HepG2 (cell line): ENCODE measurements around the gene ZBTB20. TPM values are rescaled to one million over a fixed set of nuclear protein-coding genes. Genes with fewer than 3 reads are reported as not detected.

Experiments
- ATAC-seq: fragments of 200-7000 bp; cut with Tn5 transposase; 3 replicates; pipeline ENCODE4 v1.9.1; 2020; ENCODE audit warnings: mild to moderate bottlenecking, moderate library complexity
- BruUV-seq: library from RNA; stranded (reverse); fragments of 400-500 nt; replicated peaks from 2 replicates; lab custom pipeline; 2021; lab: Mats Ljungman, UMichigan
- CTCF ChIA-PET: fragments of 300-600 bp; formaldehyde crosslinking; extraction: SDS; loops from one replicate; lab custom pipeline; 2021; ENCODE audit warnings: low total read pairs, inconsistent platforms, low intra/inter-chr PET ratio; lab: Yijun Ruan, JAX
- POLR2A ChIA-PET: fragments of 350-600 bp; sonication (Branson Sonifier 250); formaldehyde crosslinking; loops from one replicate; lab custom pipeline; 2020; ENCODE audit warnings: antibody characterized with exemption, inconsistent platforms; lab: Yijun Ruan, JAX
- DNase-seq: peaks from one replicate; pipeline ENCODE4 v3.0.0-alpha.2; 2015; ENCODE audit warnings: low spot score
- FAIRE-seq: peaks from 3 replicates; lab custom pipeline; 2011; peaks lifted over from hg19 to GRCh38; lab: Jason Lieb, UNC
- H2AFZ ChIP-seq: one replicate; pipeline ENCODE4 v1.6.1; 2011; ENCODE audit warnings: low read length, inconsistent platforms
- H3K27ac ChIP-seq: fragments of 300-600 bp; 3 replicates; pipeline ENCODE4 v1.8.0; 2011; ENCODE audit warnings: mixed run types, mild to moderate bottlenecking, mixed read lengths, low read length, inconsistent platforms; ENCODE audit not compliant: insufficient read depth; ENCODE audit errors: extremely low read length
- H3K27me3 ChIP-seq, 2 experiments: fragments of 200-600 bp in 1 of 2; 2 replicates in 1 of 2; 3 replicates in 1 of 2; pipeline versions ENCODE4 v1.6.0 to v1.8.0; 2011; ENCODE audit warnings: low read length in 2 of 2, mild to moderate bottlenecking in 2 of 2, moderate library complexity in 2 of 2, inconsistent platforms in 1 of 2; ENCODE audit not compliant: insufficient read depth in 2 of 2, control insufficient read depth in 1 of 2
- H3K36me3 ChIP-seq, 2 experiments: fragments of 200-600 bp in 1 of 2; replicated peaks in 1 of 2; 2 replicates in 1 of 2; 3 replicates in 1 of 2; pipeline versions ENCODE4 v1.5.1 to v1.8.0; 2011; ENCODE audit warnings: low read length in 2 of 2, inconsistent platforms in 1 of 2; ENCODE audit not compliant: insufficient read depth in 2 of 2, control insufficient read depth in 1 of 2
- H3K4me1 ChIP-seq: 2 replicates; pipeline ENCODE4 v1.5.1; 2012; ENCODE audit warnings: low read length, inconsistent platforms; ENCODE audit not compliant: insufficient read depth
- H3K4me2 ChIP-seq: 2 replicates; pipeline ENCODE4 v1.6.0; 2011; ENCODE audit warnings: low read depth, low read length, inconsistent platforms
- H3K4me3 ChIP-seq, 3 experiments: fragments of 200-600 bp in 1 of 3; sonication (generic), shearing (Covaris generic) in 1 of 3; replicated peaks in 1 of 3; 2 replicates each; pipeline ENCODE4 v1.5.1; 2011 to 2016; ENCODE audit warnings: low read length in 3 of 3, inconsistent platforms in 2 of 3, low read depth in 2 of 3, mild to moderate bottlenecking in 2 of 3, control low read depth in 1 of 3, mixed read lengths in 1 of 3; ENCODE audit not compliant: insufficient read depth in 1 of 3
- H3K79me2 ChIP-seq: one replicate; pipeline ENCODE4 v1.6.1; 2011; ENCODE audit warnings: low read length, inconsistent platforms; ENCODE audit not compliant: insufficient read depth
- H3K9ac ChIP-seq: 2 replicates; pipeline ENCODE4 v1.6.0; 2011; ENCODE audit warnings: mild to moderate bottlenecking, low read depth, low read length, inconsistent platforms; ENCODE audit not compliant: insufficient read depth
- H3K9me3 ChIP-seq: 2 replicates; pipeline ENCODE4 v1.5.1; 2012; ENCODE audit warnings: mild to moderate bottlenecking, low read length
- H4K20me1 ChIP-seq: 2 replicates; pipeline ENCODE4 v1.6.0; 2011; ENCODE audit warnings: inconsistent platforms, mild to moderate bottlenecking, low read length, moderate library complexity; ENCODE audit not compliant: insufficient read depth
- ATF6 ChIP-seq: sonication (generic); formaldehyde crosslinking; conservative IDR thresholded peaks from 2 replicates; pipeline ENCODE4 v1.4.0; 2020; ENCODE audit warnings: missing genetic modification reagents
- CBFB ChIP-seq: sonication (generic); formaldehyde crosslinking; IDR thresholded peaks from 2 replicates; pipeline ENCODE4 v1.4.0; 2020; ENCODE audit warnings: missing genetic modification reagents
- GTF2F1 ChIP-seq: fragments of 150-350 bp; IDR thresholded peaks from 2 replicates; pipeline ENCODE4 v1.6.1; 2014; ENCODE audit warnings: low read length
- MBD4 ChIP-seq: IDR thresholded peaks from 2 replicates; pipeline ENCODE4 v1.6.1; 2012; ENCODE audit warnings: low read length, inconsistent platforms, borderline replicate concordance
- NFIB ChIP-seq: sonication (generic); formaldehyde crosslinking; IDR thresholded peaks from 2 replicates; pipeline ENCODE4 v1.9.0; 2021; ENCODE audit warnings: missing genetic modification reagents, mild to moderate bottlenecking, borderline replicate concordance
- PLSCR1 ChIP-seq: sonication (generic); formaldehyde crosslinking; IDR thresholded peaks from 2 replicates; pipeline ENCODE4 v1.5.0; 2020; ENCODE audit warnings: missing genetic modification reagents, mild to moderate bottlenecking, borderline replicate concordance
- SAFB2 ChIP-seq: sonication (generic); formaldehyde crosslinking; IDR thresholded peaks from 2 replicates; pipeline ENCODE4 v1.5.1; 2020; ENCODE audit warnings: missing genetic modification reagents, low read depth, mild to moderate bottlenecking, borderline replicate concordance
- SOX13 ChIP-seq, 3 experiments: fragments of 450-650 bp in 1 of 3; sonication (generic) in 1 of 3; formaldehyde crosslinking in 1 of 3; IDR thresholded peaks in 2 of 3; conservative IDR thresholded peaks in 1 of 3; 2 replicates each; pipeline versions ENCODE4 v1.5.0 to v1.6.1; 2016 to 2020; ENCODE audit warnings: antibody characterized with exemption in 1 of 3, mild to moderate bottlenecking in 1 of 3, missing compliant biosample characterization in 1 of 3, missing genetic modification reagents in 1 of 3, moderate library complexity in 1 of 3
- SOX5 ChIP-seq: IDR thresholded peaks from 2 replicates; pipeline ENCODE4 v1.6.1; 2016; ENCODE audit warnings: borderline replicate concordance
- SP1 ChIP-seq, 2 experiments: fragments of 450-650 bp in 1 of 2; sonication (generic) in 1 of 2; formaldehyde crosslinking in 1 of 2; IDR thresholded peaks; 2 replicates each; pipeline versions ENCODE4 v1.4.0 to v1.6.1; 2016 to 2020; ENCODE audit warnings: missing genetic modification reagents in 1 of 2
- TEF ChIP-seq: sonication (generic); formaldehyde crosslinking; IDR thresholded peaks from 2 replicates; pipeline ENCODE4 v1.5.0; 2020; ENCODE audit warnings: missing genetic modification reagents
- YEATS4 ChIP-seq: sonication (generic); formaldehyde crosslinking; IDR thresholded peaks from 2 replicates; pipeline ENCODE4 v1.4.0; 2020; ENCODE audit warnings: missing genetic modification reagents, borderline replicate concordance
- ZBTB2 ChIP-seq: sonication (generic); formaldehyde crosslinking; IDR thresholded peaks from 2 replicates; pipeline ENCODE4 v1.8.0; 2022; ENCODE audit warnings: low read depth, missing genetic modification reagents
- ZNF589 ChIP-seq: sonication (generic); formaldehyde crosslinking; conservative IDR thresholded peaks from 2 replicates; pipeline ENCODE4 v1.8.0; 2022; ENCODE audit warnings: mild to moderate bottlenecking, moderate library complexity, missing genetic modification reagents
- ZNF768 ChIP-seq: sonication (generic); formaldehyde crosslinking; IDR thresholded peaks from 2 replicates; pipeline ENCODE4 v1.4.0; 2020; ENCODE audit warnings: missing genetic modification reagents
- WGBS: methylation state at CpG from one replicate; pipeline ENCODE4 v1.1.6; 2017; ENCODE audit warnings: low lambda C conversion rate; 5-methylcytosine and 5-hydroxymethylcytosine counted together
- in situ Hi-C: cut with HindIII; loops from 2 replicates; pipeline ENCODE4 v1.10.0; 2017; ENCODE audit warnings: low pct_unique_long_range_greater_than_20kb; ENCODE audit not compliant: extremely low pct_ligation_motif_present
- intact Hi-C: fragments of 100-400 bp; cut with micrococcal nuclease; formaldehyde crosslinking; loops from one replicate; pipeline ENCODE4 v1.10.0; 2022; ENCODE audit not compliant: unreplicated experiment
- polyA plus RNA-seq, 8 experiments: library from polyadenylated mRNA; depleted of rRNA in 3 of 8; stranded (reverse) in 7 of 8; unstranded in 1 of 8; fragments of >200 nt; fragmentation: Illumina TruSeq in 4 of 8; extraction: Trizol in 4 of 8; gene quantifications; 2 replicates each; pipeline versions ENCODE4 v1.2.1 to v1.2.3, GENCODE V29; 2011 to 2016; ENCODE audit warnings: low read depth in 4 of 8, missing spikeins in 1 of 8, mixed read lengths in 1 of 8; ENCODE audit not compliant: insufficient read depth in 1 of 8
- total RNA-seq, 5 experiments: library from RNA; depleted of rRNA; stranded (reverse); fragments of >200 nt; fragmentation: Illumina TruSeq; extraction: Trizol; gene quantifications; 2 replicates each; pipeline ENCODE4 v1.2.3, GENCODE V29; 2016; ENCODE audit warnings: low read depth in 1 of 5

The ZBTB20 gene
- total and polyA plus RNA-seq, 2 of the 13 experiments (the other 11 are each of a cell fraction or from before 2014, with no cell fraction given), result 1.9 to 8.8 TPM

- H4K20me1 ChIP-seq, result no peaks in the 10 kb centered on the region
- no peak overlapping the region for H3K4me3 ChIP-seq
- no peak overlapping the region for H3K9ac ChIP-seq
- no TSS peak for BruUV-seq
- ChIA-PET POLR2A (no interaction called here), CTCF (no interaction called here)
- H3K27ac ChIP-seq, result no peak overlapping the region
- no peak for TF ChIP-seq ATF6
- no peak for TF ChIP-seq ZBTB2
- no peak for TF ChIP-seq NFIB (CRISPR knock-in tag)
- intact Hi-C loops (no loop called here), in situ Hi-C loops (no loop called here)
- H3K27me3 ChIP-seq, result no peaks in the 10 kb centered on the region
- ATAC-seq (no peak), FAIRE-seq (no peak), DNase-seq (no peak)
- no peak overlapping the region for H2AFZ ChIP-seq
- H3K36me3 ChIP-seq, result peaks cover 0 to 1% of the 10 kb centered on the region in 2 experiments; a peak in 2 of 5 replicates
- H3K9me3 ChIP-seq, result no peaks in the 10 kb centered on the region
- H3K4me1 ChIP-seq, result no peaks in the 10 kb centered on the region
- no peaks in the 10 kb centered on the region for H3K79me2 ChIP-seq
- H3K4me2 ChIP-seq, result no peak overlapping the region
Measured at GRCh38 chr3:114355653-114356052, 791.4 kb downstream of the ZBTB20 start.

- Histone ChIP-seq H3K4me3 (no peak overlapping the region), H4K20me1 (no peaks in the 10 kb centered on the region), H2AFZ (no peak overlapping the region), H3K27ac (no peak overlapping the region), H3K36me3 (peaks cover 3 to 7% of the 10 kb centered on the region in 2 experiments; a peak in 3 of 5 replicates), H3K79me2 (no peaks in the 10 kb centered on the region), H3K9ac (no peak overlapping the region), H3K4me2 (no peak overlapping the region), H3K9me3 (no peaks in the 10 kb centered on the region), H3K27me3 (no peaks in the 10 kb centered on the region), H3K4me1 (no peaks in the 10 kb centered on the region)
- ChIA-PET CTCF (no interaction called here), POLR2A (no interaction called here)
- 92% methylated on average over 9 of the region's 9 CpGs for WGBS
- intact Hi-C loops (no loop called here), in situ Hi-C loops (no loop called here)
- BruUV-seq, result no TSS peak
- ATAC-seq, result no peak
- no peak for FAIRE-seq
- no peak for DNase-seq
- TF ChIP-seq SP1 (IDR thresholded peaks at IDR 0.05) (no peak), SP1 (CRISPR knock-in tag; IDR thresholded peaks at IDR 0.05) (no peak), YEATS4 (CRISPR knock-in tag) (no peak), SOX5 (CRISPR knock-in tag) (no peak), PLSCR1 (no peak), CBFB (CRISPR knock-in tag) (no peak), ZNF768 (CRISPR knock-in tag) (no peak), ZNF589 (CRISPR knock-in tag) (no peak), GTF2F1 (no peak), TEF (CRISPR knock-in tag) (no peak), SOX13 (IDR thresholded peaks at IDR 0.05) (no peak), SOX13 (CRISPR knock-in tag; conservative IDR thresholded peaks at IDR 0.05 in 1 of 2, IDR thresholded peaks at IDR 0.05 in 1 of 2) (no peak), SAFB2 (no peak), MBD4 (no peak)
Measured at GRCh38 chr3:114351822-114352145, 795.3 kb downstream of the ZBTB20 start.
